ENCODE data around the gene TRIM47. TPM values are rescaled to one million over a fixed set of nuclear protein-coding genes. Genes with fewer than 3 reads are reported as not detected.

TRIM47 gene
- total RNA-seq, 1 experiment from 2014 or later = 6.9 TPM

- no peak overlapping the region for H2BK20ac ChIP-seq (ENCODE audit: low read depth, low read length, poor library complexity, severe bottlenecking)
- H3K27ac Mint-ChIP-seq = peak overlapping the region in 1 of 3 experiments; percentile 61; a peak in 2 of 7 replicates
Measured at GRCh38 chr17:75922173-75922961, 44.0 kb upstream of the TRIM47 start.

More at GRCh38 chr17:75922173-75922961, 44.0 kb upstream of the TRIM47 start:
- no peaks in the 10 kb centered on the region for H3K79me2 ChIP-seq (ENCODE audit: insufficient read depth, low read length)
- no peak overlapping the region for H2BK15ac ChIP-seq (ENCODE audit: low read depth, low read length)
- no peak overlapping the region for H3K4me3 Mint-ChIP-seq
- no peak overlapping the region for H4K8ac ChIP-seq (replicated peaks; ENCODE audit: insufficient read length, low read depth, low read length)
- no CpG with 5 or more reads among the region's 18 CpGs for WGBS (ENCODE audit: extremely low coverage, insufficient read length, low lambda C conversion rate)
- TF ChIP-seq CTCF (conservative IDR thresholded peaks at IDR 0.05) = no peak
- H3K36me3 Mint-ChIP-seq (ENCODE audit: insufficient read depth in 1 of 3, low read depth in 3 of 3) = peaks cover 2 to 26% (median 11%) of the 10 kb centered on the region in 3 experiments; a peak in 6 of 7 replicates
- H3K79me1 ChIP-seq (ENCODE audit: insufficient read depth, low read depth, low read length, poor library complexity, severe bottlenecking) = no peaks in the 10 kb centered on the region
- no peak overlapping the region for H4K91ac ChIP-seq (ENCODE audit: insufficient read length, low read depth, low read length)
- no peaks in the 10 kb centered on the region for H3K4me1 Mint-ChIP-seq
- no peak overlapping the region for H3K4me2 ChIP-seq (ENCODE audit: insufficient read depth, insufficient read length, low read length)
- no peak overlapping the region for H3K27ac ChIP-seq (ENCODE audit: insufficient read length, low read depth, low read length)
- H3T11ph ChIP-seq (ENCODE audit: low read length) = no peak overlapping the region
- no peak overlapping the region for H3K4ac ChIP-seq (ENCODE audit: low read depth, low read length)
- no peaks in the 10 kb centered on the region for H3K9me3 Mint-ChIP-seq
- H3K4me1 ChIP-seq (ENCODE audit: insufficient read depth, low read length) = no peaks in the 10 kb centered on the region
- no peak overlapping the region for H2BK12ac ChIP-seq (ENCODE audit: insufficient read length, low read depth, low read length)
- H2BK5ac ChIP-seq (ENCODE audit: insufficient read length, low read length) = no peak overlapping the region
- no peak overlapping the region for H3K14ac ChIP-seq (ENCODE audit: insufficient read depth, low read length)
- no peak overlapping the region for H2AK5ac ChIP-seq (ENCODE audit: insufficient read length, low read length)
- H2AFZ ChIP-seq (ENCODE audit: low read length) = no peak overlapping the region
- no peak overlapping the region for H4K5ac ChIP-seq (ENCODE audit: insufficient read length, low read depth, low read length)
- H4K20me1 ChIP-seq (ENCODE audit: control insufficient read depth, insufficient read depth, insufficient read length) = no peaks in the 10 kb centered on the region
- H3K56ac ChIP-seq (ENCODE audit: insufficient read length, low read depth, low read length) = no peak overlapping the region
- no peak for DNase-seq
- no peak overlapping the region for H2BK120ac ChIP-seq (ENCODE audit: low read depth, low read length, poor library complexity, severe bottlenecking)
- H3K23me2 ChIP-seq (ENCODE audit: insufficient read length, low read depth, low read length, poor library complexity, severe bottlenecking) = no peaks in the 10 kb centered on the region
- H3K23ac ChIP-seq (ENCODE audit: insufficient read length, low read depth, low read length) = no peak overlapping the region
- no peak overlapping the region for H3K18ac ChIP-seq (ENCODE audit: insufficient read length, low read depth, low read length)
- no peak overlapping the region for H3K9ac ChIP-seq (ENCODE audit: extremely low read depth, insufficient read length, low read length)
- H3K27me3 ChIP-seq (ENCODE audit: insufficient read depth, low read length) = no peaks in the 10 kb centered on the region
- no peaks in the 10 kb centered on the region for H3K27me3 Mint-ChIP-seq (ENCODE audit: low read depth)
- H3K9me3 ChIP-seq (ENCODE audit: control insufficient read depth, low read depth, low read length) = no peaks in the 10 kb centered on the region

All from H9 (cell line).